ENCODE results near the gene TCF4.

TCF4 gene

DNA sequence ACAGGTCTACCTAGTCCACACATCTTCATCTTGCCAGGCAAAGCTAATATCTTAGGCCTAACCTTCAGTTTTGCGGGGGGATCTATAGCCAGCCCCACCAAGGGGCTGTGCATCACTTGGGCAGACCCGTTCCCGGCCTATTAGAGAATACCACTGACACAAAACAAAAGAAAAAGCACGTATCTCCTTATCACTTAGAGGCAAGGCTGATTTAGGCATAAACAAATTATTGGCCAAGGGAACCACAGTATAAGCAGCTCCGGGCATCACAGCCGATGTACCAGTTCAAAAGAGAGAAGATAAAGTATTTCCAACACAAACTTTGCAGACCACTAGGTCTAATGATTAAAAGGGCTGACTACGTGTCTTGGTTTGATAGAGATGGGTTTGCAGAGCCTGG lies 248.0 kb downstream of the TCF4 start:
- no peaks in the 10 kb centered on the region for H3K9me3 ChIP-seq (ENCODE audit: control insufficient read depth, insufficient read depth, low read depth, low read length)
- peaks cover 6% of the 10 kb centered on the region; the same call in 1 of the 2 replicates for H3K4me1 ChIP-seq (ENCODE audit: control insufficient read depth, insufficient read depth, low read length)
- CTCF ChIA-PET: interaction anchor here (0.6 to 1.2 kb wide), 2 partner anchors 62 to 105 kb away, joined by 3 to 5 read pairs; no protein-coding TSS in a partner anchor
- TF ChIP-seq ZNF202 (tag by site-specific recombination; IDR thresholded peaks at IDR 0.05; ENCODE audit: borderline replicate concordance) (no peak), ZNF600 (tag by site-specific recombination; IDR thresholded peaks at IDR 0.05) (no peak)
- TF ChIP-seq, protein P1, sequence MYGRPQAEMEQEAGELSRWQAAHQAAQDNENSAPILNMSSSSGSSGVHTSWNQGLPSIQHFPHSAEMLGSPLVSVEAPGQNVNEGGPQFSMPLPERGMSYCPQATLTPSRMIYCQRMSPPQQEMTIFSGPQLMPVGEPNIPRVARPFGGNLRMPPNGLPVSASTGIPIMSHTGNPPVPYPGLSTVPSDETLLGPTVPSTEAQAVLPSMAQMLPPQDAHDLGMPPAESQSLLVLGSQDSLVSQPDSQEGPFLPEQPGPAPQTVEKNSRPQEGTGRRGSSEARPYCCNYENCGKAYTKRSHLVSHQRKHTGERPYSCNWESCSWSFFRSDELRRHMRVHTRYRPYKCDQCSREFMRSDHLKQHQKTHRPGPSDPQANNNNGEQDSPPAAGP (tag by site-specific recombination; IDR thresholded peaks at IDR 0.05): no peak
- TF ChIP-seq, protein P2, sequence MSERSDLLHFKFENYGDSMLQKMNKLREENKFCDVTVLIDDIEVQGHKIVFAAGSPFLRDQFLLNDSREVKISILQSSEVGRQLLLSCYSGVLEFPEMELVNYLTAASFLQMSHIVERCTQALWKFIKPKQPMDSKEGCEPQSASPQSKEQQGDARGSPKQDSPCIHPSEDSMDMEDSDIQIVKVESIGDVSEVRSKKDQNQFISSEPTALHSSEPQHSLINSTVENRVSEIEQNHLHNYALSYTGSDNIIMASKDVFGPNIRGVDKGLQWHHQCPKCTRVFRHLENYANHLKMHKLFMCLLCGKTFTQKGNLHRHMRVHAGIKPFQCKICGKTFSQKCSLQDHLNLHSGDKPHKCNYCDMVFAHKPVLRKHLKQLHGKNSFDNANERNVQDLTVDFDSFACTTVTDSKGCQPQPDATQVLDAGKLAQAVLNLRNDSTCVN (tag by site-specific recombination; optimal IDR thresholded peaks at IDR 0.05): no peak
- no peak overlapping the region for H3K27ac ChIP-seq (ENCODE audit: extremely low read depth, low read depth, low read length)
- no peaks in the 10 kb centered on the region for H3K36me3 ChIP-seq (ENCODE audit: control insufficient read depth in 2 of 2, insufficient read depth in 1 of 2, low read length in 2 of 2)
- H3K4me3 ChIP-seq (ENCODE audit: low read depth, low read length): no peak overlapping the region
- POLR2A ChIA-PET: no interaction called here

DNA sequence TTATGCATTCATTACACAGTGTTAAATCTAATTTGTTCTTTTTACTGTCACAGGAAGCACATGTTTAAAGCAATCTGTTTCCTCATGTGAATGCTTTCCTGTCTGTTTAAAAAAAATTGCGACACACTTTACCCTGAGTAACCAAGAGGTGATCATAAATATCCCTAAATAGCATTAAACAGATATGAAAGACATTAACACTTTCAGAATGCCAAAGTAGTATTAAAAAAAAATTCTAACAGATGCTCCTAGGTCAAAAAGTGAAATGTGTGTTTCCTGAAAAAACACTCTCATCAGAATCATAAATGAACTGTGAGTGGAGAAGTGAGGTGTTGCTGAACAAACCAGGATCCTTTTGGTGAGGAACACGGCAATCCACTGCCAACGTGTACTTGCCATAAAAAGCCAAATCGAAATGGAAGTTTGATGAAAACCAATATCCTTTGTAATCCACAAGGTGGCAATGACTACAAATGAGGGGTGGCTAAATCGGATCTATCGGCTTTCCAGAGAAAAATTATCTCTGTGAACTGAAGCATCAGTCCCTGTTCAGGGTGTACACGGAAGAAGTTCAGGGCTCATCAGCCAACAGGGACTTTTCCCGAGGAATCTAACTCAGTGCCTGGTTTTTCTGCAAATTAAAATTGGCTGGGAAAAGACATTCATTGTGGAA lies 248.9 kb downstream of the TCF4 start:
- CTCF ChIA-PET: no interaction called here
- POLR2A ChIA-PET: no interaction called here
- Histone ChIP-seq H3K9me3 (ENCODE audit: control insufficient read depth, insufficient read depth, low read depth, low read length) (no peaks in the 10 kb centered on the region), H3K4me3 (ENCODE audit: low read depth, low read length) (no peak overlapping the region), H3K27ac (ENCODE audit: extremely low read depth, low read depth, low read length) (no peak overlapping the region), H3K36me3 (ENCODE audit: control insufficient read depth in 2 of 2, insufficient read depth in 1 of 2, low read length in 2 of 2) (no peaks in the 10 kb centered on the region), H3K4me1 (ENCODE audit: control insufficient read depth, insufficient read depth, low read length) (peaks cover 6% of the 10 kb centered on the region; the same call in 1 of the 2 replicates)
- TF ChIP-seq SALL2 (tag by site-specific recombination; IDR thresholded peaks at IDR 0.05; ENCODE audit: borderline replicate concordance): no peak
- TF ChIP-seq, protein P1 (tag by site-specific recombination; IDR thresholded peaks at IDR 0.05): no peak
- TF ChIP-seq ZNF416 (tag by site-specific recombination; IDR thresholded peaks at IDR 0.05): no peak
- no peak for TF ChIP-seq YY1 (tag by site-specific recombination; IDR thresholded peaks at IDR 0.05)
- no peak for TF ChIP-seq OVOL3 (tag by site-specific recombination; IDR thresholded peaks at IDR 0.05)
- TF ChIP-seq, protein P3, sequence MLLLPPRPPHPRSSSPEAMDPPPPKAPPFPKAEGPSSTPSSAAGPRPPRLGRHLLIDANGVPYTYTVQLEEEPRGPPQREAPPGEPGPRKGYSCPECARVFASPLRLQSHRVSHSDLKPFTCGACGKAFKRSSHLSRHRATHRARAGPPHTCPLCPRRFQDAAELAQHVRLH (tag by site-specific recombination; IDR thresholded peaks at IDR 0.05): no peak
- TF ChIP-seq FEZF1 (tag by site-specific recombination; IDR thresholded peaks at IDR 0.05): no peak
- no peak for TF ChIP-seq ZNF404 (tag by site-specific recombination; IDR thresholded peaks at IDR 0.05)
- TF ChIP-seq ZNF549 (tag by site-specific recombination; IDR thresholded peaks at IDR 0.05): no peak

DNA sequence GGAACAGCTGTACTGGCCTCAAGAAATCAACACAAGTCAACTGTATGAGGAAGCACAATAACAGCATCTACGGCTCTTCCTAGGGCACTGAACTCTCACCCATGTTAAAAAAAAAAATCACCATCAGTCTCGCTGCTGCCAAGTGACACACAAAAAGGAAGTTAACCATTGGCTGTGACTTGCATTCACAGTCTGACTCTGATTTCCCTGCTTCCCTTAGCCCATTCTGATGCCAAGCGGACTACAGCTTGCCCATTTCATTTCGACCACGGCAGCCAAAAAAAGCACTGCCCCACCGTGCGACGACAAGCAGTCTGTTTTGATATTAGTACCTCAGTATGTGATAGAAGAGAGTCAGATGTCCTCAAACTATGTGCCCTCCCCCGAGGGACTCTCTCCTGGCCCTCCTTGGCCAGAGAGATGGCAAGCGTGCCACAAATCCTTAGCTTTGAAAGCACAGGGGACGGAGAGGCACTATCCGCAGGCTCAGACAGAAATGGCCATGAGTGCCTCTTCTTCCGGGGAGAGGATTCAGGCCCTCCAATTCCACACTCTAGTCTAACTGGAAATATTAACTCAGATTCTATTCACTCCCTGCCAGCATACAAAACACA lies 250.0 kb downstream of the TCF4 start:
- Histone ChIP-seq H3K36me3 (ENCODE audit: control insufficient read depth in 2 of 2, insufficient read depth in 1 of 2, low read length in 2 of 2) (no peaks in the 10 kb centered on the region), H3K4me1 (ENCODE audit: control insufficient read depth, insufficient read depth, low read length) (peaks cover under 1% of the 10 kb centered on the region; the same call in 1 of the 2 replicates), H3K4me3 (ENCODE audit: low read depth, low read length) (no peak overlapping the region), H3K9me3 (ENCODE audit: control insufficient read depth, insufficient read depth, low read depth, low read length) (no peaks in the 10 kb centered on the region), H3K27ac (ENCODE audit: extremely low read depth, low read depth, low read length) (no peak overlapping the region)
- POLR2A ChIA-PET: no interaction called here
- no peak for TF ChIP-seq ZXDB (tag by site-specific recombination; IDR thresholded peaks at IDR 0.05)
- TF ChIP-seq YY2 (tag by site-specific recombination; IDR thresholded peaks at IDR 0.05): no peak
- no peak for TF ChIP-seq ZNF549 (tag by site-specific recombination; IDR thresholded peaks at IDR 0.05)
- no peak for TF ChIP-seq ZNF146 (tag by site-specific recombination; IDR thresholded peaks at IDR 0.05)
- no peak for TF ChIP-seq YY1 (tag by site-specific recombination; IDR thresholded peaks at IDR 0.05)
- no peak for TF ChIP-seq ZNF600 (tag by site-specific recombination; IDR thresholded peaks at IDR 0.05)
- no peak for TF ChIP-seq ZNF157 (tag by site-specific recombination; IDR thresholded peaks at IDR 0.05)
- TF ChIP-seq ZNF350 (tag by site-specific recombination; IDR thresholded peaks at IDR 0.05): no peak
- TF ChIP-seq ZNF302 (tag by site-specific recombination; IDR thresholded peaks at IDR 0.05; ENCODE audit: low read depth): no peak
- no peak for TF ChIP-seq ZNF514 (tag by site-specific recombination; IDR thresholded peaks at IDR 0.05)
- CTCF ChIA-PET: no interaction called here
